ENCODE data around the gene DLGAP4.

- no peak for TF ChIP-seq EZH2 (IDR thresholded peaks at IDR 0.05; ENCODE audit: insufficient read depth, poor library complexity, severe bottlenecking)
- no peak for TF ChIP-seq EZH2phosphoT487 (IDR thresholded peaks at IDR 0.05; ENCODE audit: insufficient read depth, low read depth)
Measured at GRCh38 chr20:36335206-36335870, 29.2 kb downstream of the DLGAP4 start.
